DOHH2 (cell line): Measurements from ENCODE around the gene RNF223.

Experiments
- H3F3A ChIP-seq: fragments of 200-600 bp; sonication (generic), shearing (Covaris generic); 2 replicates; pipeline ENCODE4 v1.6.0; 2016; ENCODE audit warnings: antibody characterized with exemption, mild to moderate bottlenecking; ENCODE audit not compliant: control insufficient read depth, insufficient read depth
- H3K27ac ChIP-seq: fragments of 200-600 bp; sonication (generic); 2 replicates; pipeline ENCODE4 v1.5.1; 2014; ENCODE audit warnings: low read depth, mild to moderate bottlenecking, low read length, moderate library complexity
- H3K27me3 ChIP-seq: fragments of 200-600 bp; sonication (generic); 2 replicates; pipeline ENCODE4 v1.6.1; 2014; ENCODE audit warnings: mild to moderate bottlenecking, low read length, mixed read lengths; ENCODE audit not compliant: control insufficient read depth
- H3K36me3 ChIP-seq: fragments of 200-600 bp; sonication (generic); 2 replicates; pipeline ENCODE4 v1.6.1; 2014; ENCODE audit warnings: mild to moderate bottlenecking, low read length, moderate library complexity, mixed read lengths; ENCODE audit not compliant: control insufficient read depth
- H3K4me1 ChIP-seq: fragments of 200-600 bp; sonication (generic); 2 replicates; pipeline ENCODE4 v1.6.1; 2014; ENCODE audit warnings: mild to moderate bottlenecking, low read length, mixed read lengths; ENCODE audit not compliant: control insufficient read depth
- H3K4me2 ChIP-seq: fragments of 200-600 bp; sonication (generic); 2 replicates; pipeline ENCODE4 v1.6.0; 2014; ENCODE audit warnings: mild to moderate bottlenecking, low read length, moderate library complexity
- H3K4me3 ChIP-seq: fragments of 200-600 bp; sonication (generic); 2 replicates; pipeline ENCODE4 v1.5.1; 2014; ENCODE audit warnings: mild to moderate bottlenecking, low read length, mixed read lengths
- H3K79me2 ChIP-seq: fragments of 200-600 bp; sonication (generic); 2 replicates; pipeline ENCODE4 v1.6.1; 2014; ENCODE audit warnings: mild to moderate bottlenecking, low read length, mixed read lengths; ENCODE audit not compliant: control insufficient read depth
- H3K9me2 ChIP-seq: fragments of 200-600 bp; sonication (generic); replicated peaks from 2 replicates; pipeline ENCODE4 v1.6.1; 2014; ENCODE audit warnings: mild to moderate bottlenecking, low read length, mixed read lengths; ENCODE audit not compliant: control insufficient read depth
- H3K9me3 ChIP-seq: fragments of 200-600 bp; sonication (generic); 2 replicates; pipeline ENCODE4 v1.6.1; 2014; ENCODE audit warnings: antibody characterized with exemption, low read length, mixed read lengths; ENCODE audit not compliant: control insufficient read depth, insufficient read depth
- H4K20me1 ChIP-seq: fragments of 200-600 bp; sonication (generic); 2 replicates; pipeline ENCODE4 v1.6.0; 2014; ENCODE audit warnings: low read depth, mild to moderate bottlenecking, antibody characterized with exemption, low read length, moderate library complexity; ENCODE audit not compliant: control insufficient read depth, insufficient read depth
- CTCF ChIP-seq: fragments of 200-600 bp; sonication (generic); IDR thresholded peaks from one replicate; pipeline ENCODE4 v1.5.1; 2014; ENCODE audit warnings: antibody characterized with exemption, mild to moderate bottlenecking, low read depth, low read length; ENCODE audit not compliant: poor library complexity, severe bottlenecking
- EZH2phosphoT487 ChIP-seq: fragments of 200-600 bp; sonication (generic); IDR thresholded peaks from 2 replicates; pipeline ENCODE4 v1.6.1; 2017; ENCODE audit warnings: borderline replicate concordance, mild to moderate bottlenecking, antibody characterized with exemption, low read length, moderate library complexity, mixed read lengths

Gene RNF223

DNA sequence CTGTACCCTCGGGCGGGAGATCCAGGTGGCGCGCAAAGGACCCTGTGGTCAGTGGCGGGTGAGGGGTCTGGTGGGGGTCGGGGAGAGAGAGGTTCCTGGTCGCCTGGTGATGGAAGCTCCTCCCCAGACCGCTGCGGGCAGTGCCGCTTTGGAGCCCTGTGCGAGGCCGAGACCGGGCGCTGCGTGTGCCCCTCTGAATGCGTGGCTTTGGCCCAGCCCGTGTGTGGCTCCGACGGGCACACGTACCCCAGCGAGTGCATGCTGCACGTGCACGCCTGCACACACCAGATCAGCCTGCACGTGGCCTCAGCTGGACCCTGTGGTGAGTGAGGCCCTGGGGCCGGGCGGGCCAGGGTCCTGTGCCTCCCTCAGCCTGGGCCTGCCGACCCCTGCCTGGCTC, 30.7 kb downstream of the RNF223 start:
- Histone ChIP-seq H3K4me1 (peaks cover 19% of the 10 kb centered on the region), H3K9me3 (no peaks in the 10 kb centered on the region), H3F3A (no peaks in the 10 kb centered on the region), H3K36me3 (no peaks in the 10 kb centered on the region), H3K4me2 (no peak overlapping the region), H4K20me1 (no peaks in the 10 kb centered on the region), H3K4me3 (no peak overlapping the region), H3K79me2 (no peaks in the 10 kb centered on the region), H3K9me2 (no peaks in the 10 kb centered on the region), H3K27me3 (peaks cover 22% of the 10 kb centered on the region), H3K27ac (no peak overlapping the region)
- TF ChIP-seq CTCF (no peak), EZH2phosphoT487 (no peak)

DNA sequence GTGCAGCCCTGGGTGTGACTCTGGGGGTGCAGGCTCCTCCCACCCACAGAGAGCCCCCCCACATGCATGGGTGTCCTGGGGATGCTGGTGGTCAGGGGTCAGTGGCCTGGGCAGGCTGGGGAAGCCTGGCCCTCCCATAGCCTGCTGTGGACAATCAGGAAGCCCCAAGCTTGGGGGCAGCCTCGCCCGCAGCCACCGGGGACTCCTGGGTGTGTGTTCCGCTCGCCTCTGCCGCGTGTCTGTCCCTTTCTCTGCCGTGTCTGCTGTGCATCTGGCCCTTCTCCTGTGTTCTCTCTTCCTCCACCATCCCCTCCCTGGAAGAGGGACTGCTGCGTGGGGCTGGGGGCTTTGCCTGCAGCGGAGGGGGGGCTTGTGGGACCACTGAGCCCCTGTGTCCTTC, 31.3 kb downstream of the RNF223 start:
- H3K4me1 ChIP-seq: peaks cover 19% of the 10 kb centered on the region
- H3K9me2 ChIP-seq: no peaks in the 10 kb centered on the region
- H3K27ac ChIP-seq: no peak overlapping the region
- H3K4me3 ChIP-seq: no peak overlapping the region
- H3F3A ChIP-seq: no peaks in the 10 kb centered on the region
- H3K36me3 ChIP-seq: no peaks in the 10 kb centered on the region
- no peaks in the 10 kb centered on the region for H3K79me2 ChIP-seq
- H3K9me3 ChIP-seq: no peaks in the 10 kb centered on the region
- TF ChIP-seq EZH2phosphoT487: no peak
- no peak for TF ChIP-seq CTCF
- H3K4me2 ChIP-seq: no peak overlapping the region
- H4K20me1 ChIP-seq: no peaks in the 10 kb centered on the region; the same call in 1 of the 2 replicates
- H3K27me3 ChIP-seq: peaks cover 28% of the 10 kb centered on the region

DNA sequence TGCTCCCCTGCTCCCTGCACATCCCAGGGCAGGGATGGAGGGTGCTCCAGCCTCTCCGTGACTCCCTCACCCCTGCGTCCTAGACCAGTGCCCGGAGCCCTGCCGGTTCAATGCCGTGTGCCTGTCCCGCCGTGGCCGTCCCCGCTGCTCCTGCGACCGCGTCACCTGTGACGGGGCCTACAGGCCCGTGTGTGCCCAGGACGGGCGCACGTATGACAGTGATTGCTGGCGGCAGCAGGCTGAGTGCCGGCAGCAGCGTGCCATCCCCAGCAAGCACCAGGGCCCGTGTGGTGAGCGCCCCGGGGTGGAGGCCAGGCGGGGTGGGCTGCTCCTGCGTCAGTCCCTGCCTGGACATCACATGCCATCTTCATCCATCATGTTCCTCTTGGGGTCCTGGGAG, 32.2 kb downstream of the RNF223 start:
- TF ChIP-seq CTCF: no peak
- TF ChIP-seq EZH2phosphoT487: no peak
- no peaks in the 10 kb centered on the region for H3F3A ChIP-seq

More for the DNA sequence above, 32.2 kb downstream of the RNF223 start:
- Histone ChIP-seq H3K9me3 (no peaks in the 10 kb centered on the region), H3K36me3 (no peaks in the 10 kb centered on the region), H3K4me3 (no peak overlapping the region), H3K9me2 (no peaks in the 10 kb centered on the region), H3K27me3 (peaks cover 36% of the 10 kb centered on the region), H3K4me2 (no peak overlapping the region), H3K27ac (no peak overlapping the region), H4K20me1 (no peaks in the 10 kb centered on the region; the same call in 1 of the 2 replicates), H3K79me2 (no peaks in the 10 kb centered on the region), H3K4me1 (peaks cover 23% of the 10 kb centered on the region)
